Ishikawa (cell line): ENCODE results near the gene DENND1A.
A peak's percentile ranks its signal among the peaks of the same experiment; 100 is the strongest.

Source experiments
- CEBPB ChIP-seq: IDR thresholded peaks from 2 replicates; pipeline ENCODE4 v1.6.1; 2012
- CREB1 ChIP-seq: IDR thresholded peaks from 2 replicates; pipeline ENCODE4 v1.6.1; 2012; ENCODE audit warnings: low read depth
- EGR1 ChIP-seq: IDR thresholded peaks from 2 replicates; pipeline ENCODE4 v1.6.1; 2012
- EP300 ChIP-seq: IDR thresholded peaks from 2 replicates; pipeline ENCODE4 v1.6.1; 2012; ENCODE audit warnings: borderline replicate concordance
- FOXM1 ChIP-seq: IDR thresholded peaks from 2 replicates; pipeline ENCODE4 v1.6.1; 2012; ENCODE audit warnings: low read depth, borderline replicate concordance
- NFIC ChIP-seq: IDR thresholded peaks from 2 replicates; pipeline ENCODE4 v1.6.1; 2012
- RAD21 ChIP-seq: IDR thresholded peaks from 2 replicates; pipeline ENCODE4 v1.6.1; 2012; ENCODE audit warnings: low read depth
- TAF1 ChIP-seq: IDR thresholded peaks from 2 replicates; pipeline ENCODE4 v1.6.1; 2012; ENCODE audit warnings: low read depth, mild to moderate bottlenecking
- TCF12 ChIP-seq: IDR thresholded peaks from 2 replicates; pipeline ENCODE4 v1.6.1; 2012; ENCODE audit warnings: low read depth
- TEAD4 ChIP-seq: IDR thresholded peaks from 2 replicates; pipeline ENCODE4 v1.6.1; 2012
- USF1 ChIP-seq: IDR thresholded peaks from 2 replicates; pipeline ENCODE4 v1.6.1; 2012
- YY1 ChIP-seq: IDR thresholded peaks from 2 replicates; pipeline ENCODE4 v1.6.1; 2012; ENCODE audit warnings: low read depth
- ZBTB7A ChIP-seq: IDR thresholded peaks from 2 replicates; pipeline ENCODE4 v1.6.1; 2012; ENCODE audit warnings: low read depth
- TF ChIP-seq, protein P1 (sequence below): IDR thresholded peaks from 2 replicates; pipeline ENCODE4 v1.6.1; 2012
- TF ChIP-seq, protein P2 (sequence below): IDR thresholded peaks from 2 replicates; pipeline ENCODE4 v1.6.1; 2012; ENCODE audit warnings: low read depth, mild to moderate bottlenecking

The DENND1A gene

GRCh38 chr9:123540457-123540856, 389.5 kb downstream of the DENND1A start:
- no peak for TF ChIP-seq USF1
- no peak for TF ChIP-seq TAF1
- TF ChIP-seq ZBTB7A: no peak
- TF ChIP-seq RAD21: no peak
- no peak for TF ChIP-seq CREB1
- TF ChIP-seq CEBPB: no peak
- no peak for TF ChIP-seq EGR1
- TF ChIP-seq, protein P1, sequence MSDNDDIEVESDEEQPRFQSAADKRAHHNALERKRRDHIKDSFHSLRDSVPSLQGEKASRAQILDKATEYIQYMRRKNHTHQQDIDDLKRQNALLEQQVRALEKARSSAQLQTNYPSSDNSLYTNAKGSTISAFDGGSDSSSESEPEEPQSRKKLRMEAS: no peak
- no peak for TF ChIP-seq NFIC
- no peak for TF ChIP-seq TEAD4
- TF ChIP-seq, protein P2, sequence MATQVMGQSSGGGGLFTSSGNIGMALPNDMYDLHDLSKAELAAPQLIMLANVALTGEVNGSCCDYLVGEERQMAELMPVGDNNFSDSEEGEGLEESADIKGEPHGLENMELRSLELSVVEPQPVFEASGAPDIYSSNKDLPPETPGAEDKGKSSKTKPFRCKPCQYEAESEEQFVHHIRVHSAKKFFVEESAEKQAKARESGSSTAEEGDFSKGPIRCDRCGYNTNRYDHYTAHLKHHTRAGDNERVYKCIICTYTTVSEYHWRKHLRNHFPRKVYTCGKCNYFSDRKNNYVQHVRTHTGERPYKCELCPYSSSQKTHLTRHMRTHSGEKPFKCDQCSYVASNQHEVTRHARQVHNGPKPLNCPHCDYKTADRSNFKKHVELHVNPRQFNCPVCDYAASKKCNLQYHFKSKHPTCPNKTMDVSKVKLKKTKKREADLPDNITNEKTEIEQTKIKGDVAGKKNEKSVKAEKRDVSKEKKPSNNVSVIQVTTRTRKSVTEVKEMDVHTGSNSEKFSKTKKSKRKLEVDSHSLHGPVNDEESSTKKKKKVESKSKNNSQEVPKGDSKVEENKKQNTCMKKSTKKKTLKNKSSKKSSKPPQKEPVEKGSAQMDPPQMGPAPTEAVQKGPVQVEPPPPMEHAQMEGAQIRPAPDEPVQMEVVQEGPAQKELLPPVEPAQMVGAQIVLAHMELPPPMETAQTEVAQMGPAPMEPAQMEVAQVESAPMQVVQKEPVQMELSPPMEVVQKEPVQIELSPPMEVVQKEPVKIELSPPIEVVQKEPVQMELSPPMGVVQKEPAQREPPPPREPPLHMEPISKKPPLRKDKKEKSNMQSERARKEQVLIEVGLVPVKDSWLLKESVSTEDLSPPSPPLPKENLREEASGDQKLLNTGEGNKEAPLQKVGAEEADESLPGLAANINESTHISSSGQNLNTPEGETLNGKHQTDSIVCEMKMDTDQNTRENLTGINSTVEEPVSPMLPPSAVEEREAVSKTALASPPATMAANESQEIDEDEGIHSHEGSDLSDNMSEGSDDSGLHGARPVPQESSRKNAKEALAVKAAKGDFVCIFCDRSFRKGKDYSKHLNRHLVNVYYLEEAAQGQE: no peak
- TF ChIP-seq EP300: no peak

- TF ChIP-seq USF1: no peak
- no peak for TF ChIP-seq YY1
- TF ChIP-seq TAF1: no peak
- TF ChIP-seq, protein P2: no peak
- no peak for TF ChIP-seq CREB1
- no peak for TF ChIP-seq EP300
- peak; percentile 25; the same call in 1 of the 2 replicates for TF ChIP-seq CEBPB
Measured at GRCh38 chr9:123537809-123538208, 392.1 kb downstream of the DENND1A start.

GRCh38 chr9:123536455-123536868, 393.5 kb downstream of the DENND1A start:
- no peak for TF ChIP-seq EGR1
- no peak for TF ChIP-seq YY1
- no peak for TF ChIP-seq RAD21
- TF ChIP-seq CREB1: no peak
- TF ChIP-seq USF1: no peak
- TF ChIP-seq, protein P1: no peak
- no peak for TF ChIP-seq EP300
- no peak for TF ChIP-seq FOXM1
- TF ChIP-seq ZBTB7A: no peak
- TF ChIP-seq TCF12: no peak

DNA sequence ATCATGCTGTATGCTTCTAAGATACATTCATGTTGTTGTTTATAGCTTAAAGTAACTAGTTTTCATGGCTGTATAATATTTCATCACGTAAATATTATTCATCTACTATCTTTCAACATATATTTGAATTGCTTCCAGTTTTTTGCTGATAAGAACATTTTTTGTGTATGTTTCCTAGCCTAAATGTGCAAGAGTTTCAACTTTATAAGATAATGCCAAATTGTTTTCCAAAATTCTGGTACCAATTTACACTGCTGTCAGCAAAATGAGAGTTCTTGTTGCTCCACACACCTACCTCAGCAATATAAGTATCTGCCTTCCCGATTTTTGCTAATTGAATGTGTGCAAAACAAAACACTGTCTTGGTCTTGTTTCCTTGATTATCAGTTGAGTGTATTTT, 395.6 kb downstream of the DENND1A start:
- no peak for TF ChIP-seq FOXM1
- no peak for TF ChIP-seq TAF1
- no peak for TF ChIP-seq ZBTB7A
- no peak for TF ChIP-seq CREB1
- TF ChIP-seq USF1: no peak
- TF ChIP-seq, protein P2: no peak
- TF ChIP-seq, protein P1: no peak
- TF ChIP-seq EP300: no peak
- TF ChIP-seq CEBPB: no peak
- TF ChIP-seq EGR1: no peak
- no peak for TF ChIP-seq RAD21
- TF ChIP-seq TEAD4: no peak
- no peak for TF ChIP-seq YY1
- TF ChIP-seq NFIC: no peak
- TF ChIP-seq TCF12: no peak
